ENCODE data around the gene MACROH2A1.

GRCh38 chr5:135294793-135295192 is 104.2 kb downstream of the MACROH2A1 start:
- TF ChIP-seq SMC3 (IDR thresholded peaks at IDR 0.05; ENCODE audit: borderline replicate concordance, low read length), result no peak
- TF ChIP-seq POLR2AphosphoS5 (IDR thresholded peaks at IDR 0.05; ENCODE audit: low read length), result no peak
- TF ChIP-seq SREBF2 (IDR thresholded peaks at IDR 0.05; ENCODE audit: low read length), result no peak
- no peak for TF ChIP-seq USF1 (IDR thresholded peaks at IDR 0.05; ENCODE audit: borderline replicate concordance, extremely low read length, insufficient read depth, low read depth, low read length)
- no peak for TF ChIP-seq JUNB (IDR thresholded peaks at IDR 0.05)
- no peak for TF ChIP-seq CREB1 (IDR thresholded peaks at IDR 0.05; ENCODE audit: low read depth)
- TF ChIP-seq, protein P1, sequence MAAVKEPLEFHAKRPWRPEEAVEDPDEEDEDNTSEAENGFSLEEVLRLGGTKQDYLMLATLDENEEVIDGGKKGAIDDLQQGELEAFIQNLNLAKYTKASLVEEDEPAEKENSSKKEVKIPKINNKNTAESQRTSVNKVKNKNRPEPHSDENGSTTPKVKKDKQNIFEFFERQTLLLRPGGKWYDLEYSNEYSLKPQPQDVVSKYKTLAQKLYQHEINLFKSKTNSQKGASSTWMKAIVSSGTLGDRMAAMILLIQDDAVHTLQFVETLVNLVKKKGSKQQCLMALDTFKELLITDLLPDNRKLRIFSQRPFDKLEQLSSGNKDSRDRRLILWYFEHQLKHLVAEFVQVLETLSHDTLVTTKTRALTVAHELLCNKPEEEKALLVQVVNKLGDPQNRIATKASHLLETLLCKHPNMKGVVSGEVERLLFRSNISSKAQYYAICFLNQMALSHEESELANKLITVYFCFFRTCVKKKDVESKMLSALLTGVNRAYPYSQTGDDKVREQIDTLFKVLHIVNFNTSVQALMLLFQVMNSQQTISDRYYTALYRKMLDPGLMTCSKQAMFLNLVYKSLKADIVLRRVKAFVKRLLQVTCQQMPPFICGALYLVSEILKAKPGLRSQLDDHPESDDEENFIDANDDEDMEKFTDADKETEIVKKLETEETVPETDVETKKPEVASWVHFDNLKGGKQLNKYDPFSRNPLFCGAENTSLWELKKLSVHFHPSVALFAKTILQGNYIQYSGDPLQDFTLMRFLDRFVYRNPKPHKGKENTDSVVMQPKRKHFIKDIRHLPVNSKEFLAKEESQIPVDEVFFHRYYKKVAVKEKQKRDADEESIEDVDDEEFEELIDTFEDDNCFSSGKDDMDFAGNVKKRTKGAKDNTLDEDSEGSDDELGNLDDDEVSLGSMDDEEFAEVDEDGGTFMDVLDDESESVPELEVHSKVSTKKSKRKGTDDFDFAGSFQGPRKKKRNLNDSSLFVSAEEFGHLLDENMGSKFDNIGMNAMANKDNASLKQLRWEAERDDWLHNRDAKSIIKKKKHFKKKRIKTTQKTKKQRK (IDR thresholded peaks at IDR 0.05; ENCODE audit: low read depth, low read length), result no peak
- no peak for TF ChIP-seq NFYB (IDR thresholded peaks at IDR 0.05; ENCODE audit: insufficient read depth, low read depth, low read length)
